Inflammatory macrophage (primary cell): ENCODE data around the gene ATP1A4.
"Not testable (repeated sequence)": the region's sequence is repeated elsewhere in the genome, so short reads cannot be mapped to it uniquely, and the experiment has no call there.

Experiments
- DNase-seq, 2 donors: peaks; one replicate each; pipeline ENCODE4 v3.0.0-alpha.2; 2020 to 2022
- total RNA-seq, 18 experiments: gene quantifications; one replicate each; lab custom pipeline; 2026; ENCODE audit warnings: mixed read lengths in 6 of 18, inconsistent platforms in 2 of 18; lab: John Stamatoyannopoulos, UW

The ATP1A4 gene
- total RNA-seq: 0 to 1.8 (median 0.29) reads per million in 18 experiments

- no peak for DNase-seq
Observed at GRCh38 chr1:160151303-160151702, at the start of gene ATP1A4. Gene ATP1A4, plus strand, starts transcription at chr1:160151603. Its CDS starts 438 bp downstream, at chr1:160152041.

- no peak for DNase-seq
Observed at GRCh38 chr1:160101717-160102522, 49.5 kb upstream of the ATP1A4 start.

- no peak for DNase-seq
Observed at GRCh38 chr1:160103658-160104408, 47.6 kb upstream of the ATP1A4 start.

GRCh38 chr1:160104486-160104885 is 46.9 kb upstream of the ATP1A4 start:
- DNase-seq: peak; percentile 79 to 88

GRCh38 chr1:160105155-160105554 is 46.2 kb upstream of the ATP1A4 start:
- no peak for DNase-seq

- DNase-seq: no peak
Observed at GRCh38 chr1:160107512-160107911, 43.9 kb upstream of the ATP1A4 start.

GRCh38 chr1:160108888-160109662 is 42.3 kb upstream of the ATP1A4 start:
- peak; percentile 73 to 82 for DNase-seq

GRCh38 chr1:160109686-160110085 is 41.7 kb upstream of the ATP1A4 start:
- no peak for DNase-seq

- DNase-seq: not testable (repeated sequence)
Observed at GRCh38 chr1:160111462-160111861, 39.9 kb upstream of the ATP1A4 start.

GRCh38 chr1:160112357-160112756 is 39.0 kb upstream of the ATP1A4 start:
- no peak for DNase-seq

GRCh38 chr1:160113407-160113806 is 38.0 kb upstream of the ATP1A4 start:
- no peak for DNase-seq

GRCh38 chr1:160114085-160114484 is 37.3 kb upstream of the ATP1A4 start:
- DNase-seq: no peak

- DNase-seq: no peak
Observed at GRCh38 chr1:160115545-160116282, 35.7 kb upstream of the ATP1A4 start, which contains the start of gene ATP1A2. Gene ATP1A2, plus strand, starts transcription at chr1:160115759. Its CDS starts 103 bp downstream, at chr1:160115862.

- DNase-seq: no peak
Observed at GRCh38 chr1:160116283-160117147, 34.9 kb upstream of the ATP1A4 start.

- DNase-seq: no peak
Observed at GRCh38 chr1:160117300-160117699, 34.1 kb upstream of the ATP1A4 start.

- no peak for DNase-seq
Observed at GRCh38 chr1:160117709-160118183, 33.7 kb upstream of the ATP1A4 start.

GRCh38 chr1:160118928-160119327 is 32.5 kb upstream of the ATP1A4 start:
- DNase-seq: no peak

GRCh38 chr1:160120797-160121196 is 30.6 kb upstream of the ATP1A4 start:
- DNase-seq: no peak

GRCh38 chr1:160121388-160121787 is 30.0 kb upstream of the ATP1A4 start:
- DNase-seq: no peak

GRCh38 chr1:160122978-160123495 is 28.4 kb upstream of the ATP1A4 start:
- no peak for DNase-seq

GRCh38 chr1:160123726-160124125 is 27.7 kb upstream of the ATP1A4 start:
- no peak for DNase-seq
